IPS-18a (cell line): ENCODE results near the gene HMOX2.

Experiments
- H3K27ac ChIP-seq: one replicate; pipeline ENCODE4 v1.5.1; 2013; ENCODE audit warnings: low read length
- H3K27me3 ChIP-seq: one replicate; pipeline ENCODE4 v1.6.1; 2013; ENCODE audit warnings: mild to moderate bottlenecking, low read length; ENCODE audit not compliant: control insufficient read depth, insufficient read depth
- H3K36me3 ChIP-seq: one replicate; pipeline ENCODE4 v1.6.1; 2013; ENCODE audit warnings: low read depth, low read length; ENCODE audit not compliant: control insufficient read depth
- H3K4me1 ChIP-seq: one replicate; pipeline ENCODE4 v1.6.1; 2013; ENCODE audit warnings: low read depth, low read length; ENCODE audit not compliant: control insufficient read depth
- H3K4me3 ChIP-seq: one replicate; pipeline ENCODE4 v1.5.1; 2013; ENCODE audit warnings: low read length
- H3K9ac ChIP-seq: one replicate; pipeline ENCODE4 v1.6.1; 2013; ENCODE audit warnings: mild to moderate bottlenecking, low read length, moderate library complexity
- H3K9me3 ChIP-seq: one replicate; pipeline ENCODE4 v1.6.1; 2013; ENCODE audit warnings: low read depth, low read length; ENCODE audit not compliant: control insufficient read depth

HMOX2 gene

GRCh38 chr16:4443986-4444385 is 32.2 kb upstream of the HMOX2 start:
- Histone ChIP-seq H3K4me3 (no peak overlapping the region), H3K9me3 (no peaks in the 10 kb centered on the region), H3K27me3 (no peaks in the 10 kb centered on the region), H3K27ac (no peak overlapping the region), H3K4me1 (no peaks in the 10 kb centered on the region), H3K36me3 (peaks cover 82% of the 10 kb centered on the region), H3K9ac (no peak overlapping the region)

GRCh38 chr16:4450430-4450829 is 25.8 kb upstream of the HMOX2 start:
- Histone ChIP-seq H3K27ac (no peak overlapping the region), H3K4me1 (no peaks in the 10 kb centered on the region), H3K4me3 (no peak overlapping the region), H3K36me3 (peaks cover 62% of the 10 kb centered on the region), H3K27me3 (no peaks in the 10 kb centered on the region), H3K9ac (no peak overlapping the region), H3K9me3 (no peaks in the 10 kb centered on the region)

GRCh38 chr16:4450931-4451519 is 25.2 kb upstream of the HMOX2 start:
- Histone ChIP-seq H3K36me3 (peaks cover 64% of the 10 kb centered on the region), H3K9ac (no peak overlapping the region), H3K9me3 (no peaks in the 10 kb centered on the region), H3K4me3 (no peak overlapping the region), H3K27me3 (no peaks in the 10 kb centered on the region), H3K27ac (no peak overlapping the region), H3K4me1 (no peaks in the 10 kb centered on the region)

- H3K9ac ChIP-seq = no peak overlapping the region
- H3K9me3 ChIP-seq = no peaks in the 10 kb centered on the region
- H3K27me3 ChIP-seq = no peaks in the 10 kb centered on the region
- H3K27ac ChIP-seq = no peak overlapping the region
- H3K4me1 ChIP-seq = no peaks in the 10 kb centered on the region
- H3K36me3 ChIP-seq = peaks cover 62% of the 10 kb centered on the region
- no peak overlapping the region for H3K4me3 ChIP-seq
Observed at GRCh38 chr16:4452674-4453073, 23.5 kb upstream of the HMOX2 start.

- Histone ChIP-seq H3K9me3 (no peaks in the 10 kb centered on the region), H3K27me3 (no peaks in the 10 kb centered on the region), H3K4me1 (no peaks in the 10 kb centered on the region), H3K27ac (no peak overlapping the region), H3K9ac (no peak overlapping the region), H3K4me3 (no peak overlapping the region), H3K36me3 (peaks cover 50% of the 10 kb centered on the region)
Observed at GRCh38 chr16:4454623-4455022, 21.6 kb upstream of the HMOX2 start.

GRCh38 chr16:4455081-4455480 is 21.1 kb upstream of the HMOX2 start:
- Histone ChIP-seq H3K4me1 (no peaks in the 10 kb centered on the region), H3K9me3 (no peaks in the 10 kb centered on the region), H3K27me3 (no peaks in the 10 kb centered on the region), H3K4me3 (no peak overlapping the region), H3K27ac (no peak overlapping the region), H3K36me3 (peaks cover 46% of the 10 kb centered on the region), H3K9ac (no peak overlapping the region)

- Histone ChIP-seq H3K27me3 (no peaks in the 10 kb centered on the region), H3K4me1 (no peaks in the 10 kb centered on the region), H3K27ac (no peak overlapping the region), H3K9me3 (no peaks in the 10 kb centered on the region), H3K4me3 (no peak overlapping the region), H3K36me3 (peaks cover 38% of the 10 kb centered on the region), H3K9ac (no peak overlapping the region)
Observed at GRCh38 chr16:4455951-4456350, 20.2 kb upstream of the HMOX2 start.

- Histone ChIP-seq H3K9me3 (no peaks in the 10 kb centered on the region), H3K27ac (no peak overlapping the region), H3K27me3 (no peaks in the 10 kb centered on the region), H3K4me1 (no peaks in the 10 kb centered on the region), H3K36me3 (peaks cover 34% of the 10 kb centered on the region), H3K9ac (no peak overlapping the region), H3K4me3 (no peak overlapping the region)
Observed at GRCh38 chr16:4460936-4461249, 15.3 kb upstream of the HMOX2 start.

GRCh38 chr16:4461250-4462085 is 14.7 kb upstream of the HMOX2 start:
- no peak overlapping the region for H3K27ac ChIP-seq
- peaks cover 31% of the 10 kb centered on the region for H3K36me3 ChIP-seq
- no peak overlapping the region for H3K9ac ChIP-seq
- no peaks in the 10 kb centered on the region for H3K27me3 ChIP-seq
- H3K4me3 ChIP-seq = no peak overlapping the region
- H3K9me3 ChIP-seq = no peaks in the 10 kb centered on the region
- H3K4me1 ChIP-seq = no peaks in the 10 kb centered on the region

- H3K9ac ChIP-seq = no peak overlapping the region
- H3K4me1 ChIP-seq = no peaks in the 10 kb centered on the region
- H3K27ac ChIP-seq = no peak overlapping the region
- H3K9me3 ChIP-seq = no peaks in the 10 kb centered on the region
- H3K4me3 ChIP-seq = no peak overlapping the region
- H3K27me3 ChIP-seq = no peaks in the 10 kb centered on the region
- peaks cover 32% of the 10 kb centered on the region for H3K36me3 ChIP-seq
Observed at GRCh38 chr16:4463522-4464163, 12.6 kb upstream of the HMOX2 start.

- Histone ChIP-seq H3K9ac (no peak overlapping the region), H3K36me3 (peaks cover 39% of the 10 kb centered on the region), H3K27me3 (no peaks in the 10 kb centered on the region), H3K27ac (no peak overlapping the region), H3K4me1 (no peaks in the 10 kb centered on the region), H3K4me3 (no peak overlapping the region), H3K9me3 (no peaks in the 10 kb centered on the region)
Observed at GRCh38 chr16:4465977-4466779, 10.0 kb upstream of the HMOX2 start.
